DMS53 (cell line): ENCODE results near the gene AFG3L2.

Experiments used
- DNase-seq: peaks from one replicate; lab custom pipeline; 2025; lab: John Stamatoyannopoulos, UW

Gene AFG3L2

DNA sequence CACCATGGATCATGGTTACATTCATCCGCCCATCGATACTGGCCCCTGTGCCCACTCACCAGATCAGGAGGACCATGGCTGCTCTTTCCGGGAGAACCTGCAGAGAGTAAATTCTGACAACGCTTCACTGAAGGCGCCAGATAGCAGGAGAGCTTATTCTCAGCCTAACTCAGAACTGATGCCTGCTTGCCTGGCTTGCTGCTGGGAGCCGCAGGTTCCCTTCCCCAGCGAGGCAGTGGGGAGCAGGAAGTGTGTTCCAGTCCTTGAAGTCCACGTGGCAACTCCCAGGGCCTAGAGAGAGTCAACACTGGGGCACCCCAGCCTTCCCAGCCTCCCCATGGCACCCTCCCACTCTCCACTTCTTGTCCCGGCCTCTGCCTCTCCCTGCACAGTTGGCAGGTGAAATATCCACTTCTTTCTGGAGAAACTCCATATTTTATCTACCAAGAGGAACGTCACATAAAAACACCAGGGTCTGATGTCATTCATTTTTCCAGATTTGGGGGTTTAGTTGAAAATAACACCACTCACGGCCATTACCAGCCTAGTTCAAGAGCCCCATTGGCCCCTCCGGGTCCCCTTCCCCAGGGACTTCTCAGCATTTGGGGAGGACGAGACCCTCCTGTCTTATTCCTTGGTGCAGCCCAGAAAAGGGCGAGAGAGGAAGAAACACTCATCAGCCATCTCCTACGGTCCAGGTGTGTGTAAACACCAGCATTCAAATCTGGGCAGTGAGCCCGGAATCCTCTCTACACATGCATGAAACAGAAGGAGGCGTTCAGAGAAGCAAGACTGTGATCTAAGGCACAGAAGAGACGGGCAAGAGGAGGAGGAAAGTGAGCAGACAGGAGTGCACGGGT, 72.4 kb downstream of the AFG3L2 start:
- DNase-seq, result peak; percentile 90

- no peak for DNase-seq
Measured at GRCh38 chr18:12302391-12303147, 74.5 kb downstream of the AFG3L2 start.

DNA sequence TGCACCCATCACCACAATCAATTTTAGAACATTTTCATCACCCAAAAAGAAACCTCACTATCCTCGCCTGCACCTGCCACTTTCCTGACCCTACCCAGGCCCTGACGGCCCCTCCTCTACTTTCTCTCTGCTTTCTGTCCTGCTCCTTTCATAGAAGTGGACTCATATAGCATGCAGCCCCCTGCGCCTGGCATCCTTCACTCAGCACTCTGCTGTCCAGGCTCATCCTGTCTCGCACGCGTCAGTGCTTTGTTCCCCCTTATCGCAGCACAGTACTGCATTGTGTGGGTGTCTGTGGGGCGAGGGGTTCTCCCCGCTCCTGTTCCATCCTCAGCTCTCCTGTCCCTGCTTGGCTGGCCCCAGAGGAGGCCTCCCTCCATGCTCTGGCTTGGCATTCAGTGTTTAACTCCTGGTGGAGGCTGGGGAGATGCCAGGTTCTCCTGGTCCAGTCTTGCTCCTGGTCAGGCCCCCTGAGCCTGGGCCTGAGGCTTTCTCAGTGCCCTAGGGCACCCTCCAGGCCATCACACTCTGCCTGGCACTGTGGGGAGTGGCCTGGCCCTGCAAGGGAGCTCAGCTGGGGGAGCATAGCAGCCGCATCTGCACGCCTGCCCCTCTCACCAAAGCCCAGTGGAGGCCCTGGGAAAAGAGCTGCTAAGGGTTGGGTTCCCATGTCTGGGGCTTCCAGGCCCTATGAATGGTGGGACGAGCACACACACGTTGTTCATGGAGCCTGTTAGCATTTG, 75.6 kb downstream of the AFG3L2 start:
- DNase-seq, result no peak

- DNase-seq, result no peak
Measured at GRCh38 chr18:12299862-12300261, 77.2 kb downstream of the AFG3L2 start.

GRCh38 chr18:12296457-12296856, 80.6 kb downstream of the AFG3L2 start:
- DNase-seq, result no peak

GRCh38 chr18:12296087-12296403, 81.0 kb downstream of the AFG3L2 start:
- DNase-seq, result no peak

DNA sequence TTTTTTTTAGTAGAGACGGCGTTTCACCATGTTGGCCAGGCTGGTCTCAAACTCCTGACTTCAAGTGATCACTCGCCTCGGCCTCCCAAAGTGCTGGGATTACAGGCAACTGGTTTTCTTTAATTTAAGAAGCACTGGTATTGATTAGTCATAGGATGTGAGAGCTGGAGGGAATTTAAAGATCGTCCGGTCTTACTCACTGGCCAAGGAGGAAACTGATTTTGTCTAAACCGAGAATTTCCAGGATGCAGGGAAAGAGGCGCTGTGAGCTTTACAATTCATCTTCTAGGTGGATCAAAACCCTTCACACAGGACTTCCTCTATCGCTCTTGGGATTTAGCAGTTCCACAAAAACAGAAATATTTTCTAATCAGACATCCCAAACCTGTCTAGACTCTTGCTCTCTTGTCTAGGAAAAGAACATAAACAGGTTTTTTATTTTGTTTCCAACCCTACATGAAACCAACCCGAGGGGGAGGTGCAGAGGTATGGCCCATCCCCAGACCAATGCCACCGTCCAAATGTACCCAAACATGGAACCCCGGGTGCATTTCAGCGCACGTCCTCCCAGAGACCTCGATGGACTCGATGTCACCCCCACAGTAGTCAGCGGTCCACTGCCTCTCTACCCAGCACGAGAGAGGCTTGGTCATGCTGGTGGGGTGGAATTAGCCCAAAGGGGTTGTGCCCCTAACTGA, 81.5 kb downstream of the AFG3L2 start:
- DNase-seq, result no peak

DNA sequence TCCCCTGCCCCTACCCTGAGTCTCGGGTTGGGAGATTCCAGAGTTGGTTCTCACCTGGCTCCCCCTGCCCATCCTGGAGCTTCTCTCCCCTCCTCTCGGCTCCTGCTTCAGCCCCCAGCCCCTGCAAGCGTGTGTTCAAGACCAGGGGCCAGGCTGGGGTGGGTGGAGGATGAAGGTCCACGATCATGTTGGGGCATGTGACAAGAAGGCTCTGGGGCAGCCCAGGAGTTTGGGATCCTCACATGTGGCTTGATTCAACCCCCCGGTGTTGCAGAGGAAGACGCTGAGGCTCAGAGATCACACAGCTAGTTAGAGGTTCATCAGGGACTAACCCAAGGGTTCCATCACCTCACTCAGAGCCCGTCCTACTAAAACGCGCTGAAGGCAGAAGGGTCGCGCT, 83.2 kb downstream of the AFG3L2 start:
- DNase-seq, result no peak

DNA sequence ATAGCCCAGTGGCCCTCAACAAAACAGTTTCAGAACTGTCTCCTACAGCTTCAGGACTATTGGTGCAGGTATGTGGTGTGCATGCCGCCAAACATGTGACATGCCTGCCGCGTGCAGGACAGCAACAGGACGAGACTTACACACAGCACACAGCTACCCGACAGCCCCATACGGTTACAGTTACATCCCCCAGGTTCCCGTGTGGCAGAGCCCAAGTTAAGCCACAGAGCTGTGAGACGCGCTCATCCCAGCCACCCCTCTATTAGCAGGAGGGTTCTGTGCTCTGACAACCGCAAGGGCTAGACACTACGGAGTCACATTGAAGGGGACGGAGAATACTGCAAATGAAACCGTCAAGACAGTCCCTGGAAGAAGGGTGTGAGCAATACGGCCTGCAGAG, 85.3 kb downstream of the AFG3L2 start:
- DNase-seq, result no peak

DNA sequence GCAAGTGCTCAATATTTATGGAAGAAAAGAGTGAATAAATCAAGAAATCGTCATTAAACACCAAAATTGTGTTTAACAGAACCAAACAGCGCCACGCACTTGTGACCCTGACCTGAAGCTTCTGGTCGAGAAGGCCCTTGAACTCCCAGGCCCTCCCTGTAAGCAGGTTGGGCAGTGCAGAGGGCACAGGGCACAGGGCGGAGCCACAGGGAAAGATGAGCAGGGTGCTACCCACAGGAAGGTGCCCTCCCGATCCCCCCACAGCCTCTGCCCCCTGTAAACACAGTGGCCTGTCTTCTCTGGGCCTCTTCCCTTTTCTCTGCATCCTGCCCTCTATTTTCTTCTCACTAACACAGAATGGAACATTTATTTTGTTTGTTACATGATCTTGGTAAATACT, 85.9 kb downstream of the AFG3L2 start:
- no peak for DNase-seq

- DNase-seq, result no peak
Measured at GRCh38 chr18:12290086-12290485, 86.9 kb downstream of the AFG3L2 start.

DNA sequence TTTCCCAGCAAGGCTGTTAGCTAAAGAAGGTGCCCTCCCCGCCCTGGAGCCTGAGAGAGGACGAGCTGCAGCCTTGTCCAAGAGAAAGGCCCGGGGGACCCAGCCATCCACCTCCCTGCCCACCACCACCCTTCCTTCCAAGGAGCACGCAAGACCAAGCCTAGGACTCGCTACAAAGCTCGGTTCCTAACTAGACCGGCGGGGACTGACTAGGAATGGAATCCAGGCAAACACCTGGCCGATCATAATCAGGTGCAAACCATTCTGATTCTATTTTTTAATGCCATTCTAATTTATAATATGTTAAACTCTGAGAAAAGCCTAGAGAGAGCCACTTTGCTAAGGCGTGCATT, 88.6 kb downstream of the AFG3L2 start:
- DNase-seq, result no peak

- peak; percentile 73 for DNase-seq
Measured at GRCh38 chr18:12287684-12288402, 89.2 kb downstream of the AFG3L2 start.

DNA sequence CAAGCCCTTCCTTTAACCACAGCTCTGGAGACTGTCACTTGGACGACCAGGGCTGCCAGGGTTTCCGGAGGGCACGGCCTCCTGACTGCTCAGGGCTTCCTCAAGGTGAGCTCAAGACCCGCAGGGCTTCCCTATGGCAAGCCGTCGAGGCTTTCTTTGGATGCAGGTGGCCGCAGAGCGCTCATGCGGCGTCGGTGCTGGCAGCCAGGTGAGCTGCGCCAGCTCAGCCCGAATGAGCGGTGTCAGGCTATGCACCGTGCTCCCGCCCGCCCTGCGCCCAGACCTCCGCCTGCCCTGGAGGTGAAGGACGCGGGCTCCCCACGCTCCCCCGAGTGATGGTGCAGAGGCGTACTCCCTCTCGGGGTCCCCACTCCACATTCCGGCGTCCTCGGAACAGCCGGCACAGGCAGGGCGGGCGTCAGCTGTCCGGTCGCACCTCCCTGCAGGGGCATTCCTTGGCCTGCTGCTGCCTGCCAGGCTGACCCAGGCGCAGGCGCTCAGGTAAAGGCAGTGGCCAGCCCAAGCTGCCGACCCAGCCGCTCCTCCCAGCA, 89.8 kb downstream of the AFG3L2 start:
- peak; percentile 78 for DNase-seq

- DNase-seq, result no peak
Measured at GRCh38 chr18:12283666-12284065, 93.4 kb downstream of the AFG3L2 start.

DNA sequence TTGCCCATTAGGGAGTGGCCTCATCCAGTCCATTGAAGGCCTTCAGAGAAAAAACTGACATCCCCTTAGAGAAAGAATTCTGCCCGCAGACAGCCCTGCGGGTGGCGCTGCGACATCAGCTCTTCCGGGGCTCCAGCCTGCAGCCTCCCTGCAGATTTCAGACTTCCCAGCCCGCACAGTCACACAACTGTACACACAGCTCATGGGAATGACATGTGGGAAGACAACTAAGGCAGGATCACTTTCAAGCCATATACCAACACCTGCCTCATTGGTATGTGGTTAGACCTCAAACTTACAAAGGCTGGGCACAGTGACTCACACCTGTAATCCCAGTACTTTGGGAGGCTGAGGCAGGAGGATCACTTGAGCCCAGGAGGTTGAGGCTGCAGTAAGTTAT, 93.8 kb downstream of the AFG3L2 start:
- peak; percentile 71 for DNase-seq

- DNase-seq, result no peak
Measured at GRCh38 chr18:12282442-12283039, 94.5 kb downstream of the AFG3L2 start.

DNA sequence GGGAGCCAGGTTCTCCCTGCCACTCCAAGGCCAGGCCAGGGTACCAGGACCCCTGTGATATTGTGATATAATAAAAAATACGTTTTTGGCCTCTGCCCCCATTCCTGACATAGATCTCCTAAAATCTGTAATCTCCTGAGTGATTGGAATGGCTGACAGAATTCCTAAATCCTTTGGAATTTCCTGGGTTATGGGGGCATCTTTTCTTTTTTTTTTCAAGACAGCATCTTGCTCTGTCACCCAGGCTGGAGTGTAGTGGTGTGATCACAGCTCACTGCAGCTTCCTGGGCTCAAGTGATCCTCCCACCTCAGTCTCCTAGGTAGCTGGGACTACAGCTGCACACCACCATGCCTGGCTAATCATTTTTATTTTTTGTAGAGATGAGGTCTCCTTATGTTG, 95.2 kb downstream of the AFG3L2 start:
- no peak for DNase-seq

GRCh38 chr18:12279781-12280531, 97.1 kb downstream of the AFG3L2 start:
- DNase-seq, result no peak
